AG04449 (cell line): ENCODE measurements around the gene SWAP70.
A peak's percentile ranks its signal among the peaks of the same experiment; 100 is the strongest.

Experiments used
- CTCF ChIA-PET: fragments of 350-600 bp; formaldehyde crosslinking; extraction: SDS; loops from one replicate; lab custom pipeline; 2021; ENCODE audit warnings: antibody characterized with exemption; lab: Yijun Ruan, JAX
- POLR2A ChIA-PET: fragments of 400-600, 350-600 bp; formaldehyde crosslinking; extraction: SDS; loops from one replicate; lab custom pipeline; 2020; ENCODE audit warnings: antibody characterized with exemption, inconsistent platforms; lab: Yijun Ruan, JAX
- DNase-seq: peaks from one replicate; pipeline ENCODE4 v3.0.0-alpha.2; 2010; ENCODE audit warnings: low read depth, low spot score
- H3K4me3 ChIP-seq: 2 replicates; pipeline ENCODE4 v1.5.1; 2011; ENCODE audit warnings: low read depth, mild to moderate bottlenecking, control low read depth, low read length
- TF ChIP-seq, protein P1 (sequence below): IDR thresholded peaks from one replicate; pipeline ENCODE4 v1.5.1; 2011; ENCODE audit warnings: mild to moderate bottlenecking, moderate library complexity, low read length, control low read depth, inconsistent platforms; ENCODE audit not compliant: insufficient read depth; ENCODE audit errors: missing control alignments

The SWAP70 gene

DNA sequence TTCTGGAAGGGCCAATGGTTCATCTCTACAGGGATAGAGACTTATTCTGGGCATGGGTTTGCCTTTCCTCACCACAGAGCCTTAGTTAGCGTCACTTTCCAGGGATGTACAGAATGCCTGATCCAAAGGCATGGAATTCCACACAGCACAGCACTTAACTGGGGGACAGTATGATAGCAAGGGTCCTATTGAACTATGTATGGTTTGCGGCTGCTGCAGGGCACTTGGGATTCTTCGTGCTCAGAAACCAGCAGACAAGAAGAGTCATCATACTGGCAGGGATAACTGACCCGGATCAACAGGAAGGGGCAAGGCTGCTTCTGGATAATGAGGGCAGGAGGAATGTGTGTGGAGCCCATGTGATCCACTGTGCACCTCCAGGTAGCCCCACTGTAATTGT is 105.7 kb downstream of the SWAP70 start:
- CTCF ChIA-PET: no interaction called here
- TF ChIP-seq, protein P1, sequence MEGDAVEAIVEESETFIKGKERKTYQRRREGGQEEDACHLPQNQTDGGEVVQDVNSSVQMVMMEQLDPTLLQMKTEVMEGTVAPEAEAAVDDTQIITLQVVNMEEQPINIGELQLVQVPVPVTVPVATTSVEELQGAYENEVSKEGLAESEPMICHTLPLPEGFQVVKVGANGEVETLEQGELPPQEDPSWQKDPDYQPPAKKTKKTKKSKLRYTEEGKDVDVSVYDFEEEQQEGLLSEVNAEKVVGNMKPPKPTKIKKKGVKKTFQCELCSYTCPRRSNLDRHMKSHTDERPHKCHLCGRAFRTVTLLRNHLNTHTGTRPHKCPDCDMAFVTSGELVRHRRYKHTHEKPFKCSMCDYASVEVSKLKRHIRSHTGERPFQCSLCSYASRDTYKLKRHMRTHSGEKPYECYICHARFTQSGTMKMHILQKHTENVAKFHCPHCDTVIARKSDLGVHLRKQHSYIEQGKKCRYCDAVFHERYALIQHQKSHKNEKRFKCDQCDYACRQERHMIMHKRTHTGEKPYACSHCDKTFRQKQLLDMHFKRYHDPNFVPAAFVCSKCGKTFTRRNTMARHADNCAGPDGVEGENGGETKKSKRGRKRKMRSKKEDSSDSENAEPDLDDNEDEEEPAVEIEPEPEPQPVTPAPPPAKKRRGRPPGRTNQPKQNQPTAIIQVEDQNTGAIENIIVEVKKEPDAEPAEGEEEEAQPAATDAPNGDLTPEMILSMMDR: no peak

DNA sequence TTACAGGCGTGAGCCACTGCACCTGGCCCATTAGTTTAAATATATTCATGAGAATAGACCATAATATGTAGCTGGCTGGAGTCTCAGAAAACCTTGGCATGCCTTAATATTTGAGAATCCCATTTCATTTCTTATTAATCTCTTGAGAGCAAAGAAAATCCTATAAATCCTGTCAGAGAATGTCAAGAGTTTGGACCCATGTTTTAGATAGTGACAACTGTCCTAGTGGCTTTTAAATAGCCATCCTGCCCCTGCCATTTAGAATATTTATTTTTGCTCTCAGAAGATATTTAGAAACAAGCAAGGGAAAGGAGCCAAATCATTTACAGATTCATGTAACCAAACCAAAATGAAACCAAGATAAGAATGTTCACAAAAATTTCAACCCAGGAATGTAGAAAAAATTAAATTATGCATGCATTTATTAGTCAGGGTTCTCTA is 107.2 kb downstream of the SWAP70 start:
- no peak overlapping the region for H3K4me3 ChIP-seq
- ChIA-PET POLR2A (interaction anchor here (0.6 kb wide), 1 partner anchor 87 kb away, joined by 3 read pairs; no protein-coding TSS in a partner anchor), CTCF (no interaction called here)
- DNase-seq: no peak
- TF ChIP-seq, protein P1: no peak

More for the DNA sequence above, 105.7 kb downstream of the SWAP70 start:
- POLR2A ChIA-PET: no interaction called here
- no peak overlapping the region for H3K4me3 ChIP-seq
- DNase-seq: no peak

DNA sequence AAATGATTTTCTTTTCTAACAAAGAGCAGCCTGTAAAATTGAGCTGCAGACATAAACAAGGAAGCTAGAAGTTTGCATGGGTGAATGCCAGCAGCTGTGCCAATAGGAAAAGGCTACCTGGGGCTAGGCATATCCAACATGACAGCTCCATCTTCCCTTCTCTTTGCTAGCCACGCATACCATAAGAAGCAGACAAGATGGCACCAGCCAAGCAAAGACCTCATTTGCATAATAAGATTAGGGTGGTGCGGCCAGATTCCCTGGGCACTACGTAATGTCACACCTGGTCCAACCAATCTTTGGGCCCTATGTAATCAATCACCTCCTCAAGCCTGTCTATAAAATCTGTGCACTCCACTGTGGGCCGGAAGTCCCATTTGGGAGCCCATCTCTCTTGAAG is 108.3 kb downstream of the SWAP70 start:
- ChIA-PET POLR2A (no interaction called here), CTCF (interaction anchor here (1.4 kb wide), 1 partner anchor 201 kb away, joined by 5 read pairs; no protein-coding TSS in a partner anchor)
- no peak overlapping the region for H3K4me3 ChIP-seq
- no peak for DNase-seq
- TF ChIP-seq, protein P1: no peak

DNA sequence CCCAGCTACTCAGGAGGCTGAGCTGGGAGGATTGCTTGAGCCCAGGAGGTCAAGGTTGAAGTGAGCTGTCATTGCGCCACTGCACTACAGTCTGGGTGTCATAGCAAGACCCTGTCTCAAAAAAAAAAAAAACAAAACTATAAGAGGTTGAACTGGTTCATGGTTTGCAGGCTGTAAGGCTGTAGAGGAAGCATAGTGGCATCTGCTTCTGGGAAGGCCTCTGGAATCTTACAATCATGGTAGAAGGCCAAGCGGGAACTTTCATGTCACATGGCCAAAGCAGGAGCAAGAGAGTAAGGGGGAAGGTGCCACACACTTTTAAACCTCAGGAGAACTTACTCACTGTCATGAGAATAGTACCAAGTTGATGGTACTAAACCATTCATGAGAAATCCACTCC is 109.6 kb downstream of the SWAP70 start:
- ChIA-PET POLR2A (interaction anchor here (0.6 to 2.1 kb wide), 3 partner anchors 8 to 531 kb away, joined by 3 to 8 read pairs (median 3); partner anchors contain the start of gene ADM), CTCF (no interaction called here)
- TF ChIP-seq, protein P1: no peak
- no peak overlapping the region for H3K4me3 ChIP-seq
- DNase-seq: no peak

DNA sequence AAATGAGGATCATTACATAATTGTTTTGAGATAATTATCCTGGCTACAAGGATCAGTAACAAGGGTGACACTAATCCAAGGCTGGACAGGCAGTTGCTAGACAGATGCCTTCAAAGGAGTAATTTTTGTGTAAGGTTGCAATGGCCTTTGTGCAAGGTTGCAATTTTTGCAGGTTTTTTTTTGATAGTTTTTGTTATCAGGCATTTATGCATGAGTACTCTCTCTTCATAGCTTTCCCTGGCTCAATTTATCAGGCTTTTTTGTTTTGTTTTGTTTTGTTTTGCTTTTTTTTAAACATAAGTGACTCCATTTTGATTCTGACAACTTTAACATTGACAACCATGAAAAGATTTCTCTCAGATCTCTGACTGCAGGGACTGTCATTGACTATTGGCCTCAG is 110.2 kb downstream of the SWAP70 start:
- no peak for DNase-seq
- CTCF ChIA-PET: no interaction called here
- no peak overlapping the region for H3K4me3 ChIP-seq
- POLR2A ChIA-PET: interaction anchor here (1.1 to 2.1 kb wide), 2 partner anchors 8 to 14 kb away, joined by 3 to 8 read pairs; no protein-coding TSS in a partner anchor
- TF ChIP-seq, protein P1: no peak

DNA sequence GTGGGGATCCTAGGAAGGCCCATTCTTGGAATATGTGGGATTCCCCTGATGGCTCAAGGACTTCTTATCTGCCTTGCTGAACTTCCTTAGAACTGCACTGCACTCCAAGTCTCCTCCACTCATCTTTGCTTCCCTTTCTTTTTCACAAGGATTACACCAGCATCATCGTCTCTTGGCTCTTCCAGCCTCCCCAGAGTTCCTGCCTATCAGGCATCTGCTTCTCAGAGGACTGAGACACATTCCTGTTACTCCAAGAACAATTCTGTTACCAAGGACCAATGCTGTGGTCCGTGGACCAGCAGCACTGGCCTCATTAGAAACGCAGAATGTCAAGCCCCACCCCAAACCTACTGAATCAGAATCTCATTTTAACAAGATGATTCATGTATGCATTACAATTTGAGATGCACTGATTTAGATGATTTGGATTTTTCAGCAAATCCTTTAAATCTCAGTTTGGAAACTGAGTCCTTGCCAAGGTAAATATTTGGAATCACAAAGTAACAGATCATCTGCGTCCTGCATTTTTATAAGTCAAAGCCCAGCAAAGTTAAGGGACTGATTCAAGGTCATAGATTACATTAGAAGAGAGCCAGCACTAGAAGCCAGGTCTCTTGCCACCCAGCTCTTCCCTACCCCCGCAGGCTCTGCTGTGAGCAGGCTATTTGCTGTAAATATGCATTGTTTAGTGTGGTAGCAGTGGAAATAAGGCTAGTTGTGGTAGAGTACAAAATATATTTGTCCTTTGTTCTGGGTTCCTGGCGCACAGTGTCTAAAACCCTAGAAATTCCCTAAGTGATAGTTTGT is 110.9 kb downstream of the SWAP70 start:
- DNase-seq: peak; percentile 93
- H3K4me3 ChIP-seq: no peak overlapping the region
- TF ChIP-seq, protein P1: no peak
- ChIA-PET POLR2A (interaction anchor here (1.3 to 2.1 kb wide), 2 partner anchors 9 to 13 kb away, joined by 6 to 8 read pairs; no protein-coding TSS in a partner anchor), CTCF (interaction anchor here (1.2 kb wide), 1 partner anchor 16 kb away, joined by 3 read pairs; no protein-coding TSS in a partner anchor)
